Vagina (tissue), 2 donors: ENCODE results near the gene TMPRSS4.

Experiments
- CTCF ChIP-seq, 3 experiments: fragments of 450-650 bp in 2 of 3; fragments of 200-600 bp in 1 of 3; sonication (generic) in 1 of 3; IDR thresholded peaks; one replicate each; pipeline ENCODE4 v1.5.1; 2017 to 2019; ENCODE audit warnings: antibody characterized with exemption in 3 of 3, mild to moderate bottlenecking in 2 of 3, moderate library complexity in 2 of 3
- POLR2A ChIP-seq, 2 donors: fragments of 450-650 bp; IDR thresholded peaks; one replicate each; pipeline ENCODE4 v1.6.1; 2017; ENCODE audit warnings: antibody characterized with exemption in 2 of 2, mild to moderate bottlenecking in 2 of 2, moderate library complexity in 2 of 2
- POLR2AphosphoS5 ChIP-seq, 2 donors: sonication (generic); formaldehyde crosslinking; IDR thresholded peaks; one replicate each; pipeline ENCODE4 v1.9.0; 2017; ENCODE audit warnings: antibody characterized with exemption in 2 of 2, mild to moderate bottlenecking in 2 of 2, low read depth in 1 of 2; ENCODE audit not compliant: insufficient read depth in 1 of 2

GRCh38 chr11:118126082-118126838, 49.4 kb downstream of the TMPRSS4 start:
- TF ChIP-seq CTCF (IDR thresholded peaks at IDR 0.05) (no peak), POLR2A (IDR thresholded peaks at IDR 0.05) (no peak), POLR2AphosphoS5 (IDR thresholded peaks at IDR 0.05; ENCODE audit: insufficient read depth in 1 of 2, low read depth in 1 of 2) (no peak)
